GM13976 (cell line): Measurements from ENCODE around the gene CD177.
"Not testable (repeated sequence)": the region's sequence is repeated elsewhere in the genome, so short reads cannot be mapped to it uniquely, and the experiment has no call there.

Source experiments
- DNase-seq: peaks from one replicate; pipeline ENCODE4 v3.0.0; 2012; ENCODE audit warnings: low spot score
- in situ Hi-C: fragments of 300-500 bp; cut with MboI; formaldehyde crosslinking; loops from one replicate; pipeline ENCODE4 v1.12.0; 2022; ENCODE audit warnings: low sequenced_read_pairs, mixed read lengths, inconsistent platforms; ENCODE audit not compliant: unreplicated experiment
- TF ChIP-seq, protein P1 (sequence below): IDR thresholded peaks from 2 replicates; pipeline ENCODE4 v1.5.1; 2012; ENCODE audit warnings: borderline replicate concordance, mild to moderate bottlenecking; ENCODE audit not compliant: insufficient read depth; ENCODE audit errors: extremely low read depth, missing control alignments, control extremely low read depth

The CD177 gene

DNA sequence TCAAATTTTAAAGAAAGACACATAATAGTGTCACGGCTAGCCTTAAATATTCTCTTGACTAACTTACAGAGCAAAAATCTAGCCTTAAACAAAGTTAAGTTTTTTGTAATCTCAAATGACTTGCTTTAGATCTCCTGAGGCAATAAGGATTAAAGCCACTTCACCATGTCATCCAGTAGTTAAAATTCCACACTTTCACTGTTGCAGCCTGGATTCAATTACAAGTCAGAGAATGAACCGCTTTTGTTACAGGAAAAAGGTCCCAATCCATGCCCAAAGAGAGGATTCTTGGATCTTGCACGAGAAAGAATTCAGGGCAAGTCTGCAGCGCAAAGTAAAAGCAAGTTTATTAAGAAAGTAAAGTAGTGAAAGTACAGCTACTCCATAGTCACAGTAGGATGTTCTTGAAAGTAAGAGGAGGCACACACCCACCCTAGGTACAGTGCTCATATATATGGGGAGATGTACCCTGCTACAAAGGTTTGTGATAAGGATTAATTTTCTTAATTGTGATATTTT, 34.6 kb upstream of the CD177 start:
- no peak for DNase-seq
- in situ Hi-C loops = no loop called here
- TF ChIP-seq, protein P1, sequence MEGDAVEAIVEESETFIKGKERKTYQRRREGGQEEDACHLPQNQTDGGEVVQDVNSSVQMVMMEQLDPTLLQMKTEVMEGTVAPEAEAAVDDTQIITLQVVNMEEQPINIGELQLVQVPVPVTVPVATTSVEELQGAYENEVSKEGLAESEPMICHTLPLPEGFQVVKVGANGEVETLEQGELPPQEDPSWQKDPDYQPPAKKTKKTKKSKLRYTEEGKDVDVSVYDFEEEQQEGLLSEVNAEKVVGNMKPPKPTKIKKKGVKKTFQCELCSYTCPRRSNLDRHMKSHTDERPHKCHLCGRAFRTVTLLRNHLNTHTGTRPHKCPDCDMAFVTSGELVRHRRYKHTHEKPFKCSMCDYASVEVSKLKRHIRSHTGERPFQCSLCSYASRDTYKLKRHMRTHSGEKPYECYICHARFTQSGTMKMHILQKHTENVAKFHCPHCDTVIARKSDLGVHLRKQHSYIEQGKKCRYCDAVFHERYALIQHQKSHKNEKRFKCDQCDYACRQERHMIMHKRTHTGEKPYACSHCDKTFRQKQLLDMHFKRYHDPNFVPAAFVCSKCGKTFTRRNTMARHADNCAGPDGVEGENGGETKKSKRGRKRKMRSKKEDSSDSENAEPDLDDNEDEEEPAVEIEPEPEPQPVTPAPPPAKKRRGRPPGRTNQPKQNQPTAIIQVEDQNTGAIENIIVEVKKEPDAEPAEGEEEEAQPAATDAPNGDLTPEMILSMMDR = no peak

- in situ Hi-C loops = no loop called here
- TF ChIP-seq, protein P1 = no peak
- DNase-seq = no peak
Observed at GRCh38 chr19:43320546-43320945, 32.9 kb upstream of the CD177 start.

DNA sequence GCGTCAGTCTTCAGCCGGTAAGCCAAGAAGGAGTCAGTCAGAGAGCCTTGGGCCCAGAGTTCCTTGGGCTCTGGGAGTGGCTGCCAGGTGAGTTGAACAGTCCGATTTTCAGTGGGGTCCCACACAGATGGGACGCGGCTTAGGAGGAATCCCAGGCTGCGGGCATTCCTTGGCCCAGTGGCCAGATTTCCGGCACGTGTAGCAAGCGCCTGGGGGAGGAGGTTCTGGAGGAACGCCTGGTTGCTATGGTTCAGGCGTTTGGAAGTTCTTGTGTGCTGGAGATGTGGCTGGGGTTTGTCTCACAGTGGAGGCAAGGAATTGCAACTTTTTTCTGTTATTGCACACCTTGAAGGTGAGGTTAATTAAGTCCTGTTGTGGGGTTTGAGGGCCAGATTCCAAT, 26.7 kb upstream of the CD177 start:
- DNase-seq, in situ Hi-C loops: not testable (repeated sequence)

GRCh38 chr19:43328561-43328960, 24.9 kb upstream of the CD177 start:
- DNase-seq, in situ Hi-C loops: not testable (repeated sequence)

DNA sequence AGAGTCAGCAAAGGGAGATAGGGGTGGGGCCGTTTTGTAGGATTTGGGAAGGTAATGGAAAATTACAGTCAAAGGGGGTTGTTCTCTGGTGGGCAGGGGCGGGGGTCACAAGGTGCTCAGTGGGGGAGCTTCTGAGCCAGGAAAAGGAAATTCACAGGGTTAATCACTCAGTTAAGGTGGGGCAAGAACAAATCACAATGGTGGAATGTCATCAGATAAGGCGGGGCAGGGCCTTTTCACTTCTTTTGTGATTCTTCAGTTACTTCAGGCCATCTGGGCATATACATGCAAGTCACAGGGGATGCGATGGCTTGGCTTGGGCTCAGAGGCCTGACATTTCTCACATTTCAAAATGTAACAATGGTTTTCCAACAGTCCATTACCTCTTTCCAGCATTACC, 24.4 kb upstream of the CD177 start:
- DNase-seq, in situ Hi-C loops: not testable (repeated sequence)

DNA sequence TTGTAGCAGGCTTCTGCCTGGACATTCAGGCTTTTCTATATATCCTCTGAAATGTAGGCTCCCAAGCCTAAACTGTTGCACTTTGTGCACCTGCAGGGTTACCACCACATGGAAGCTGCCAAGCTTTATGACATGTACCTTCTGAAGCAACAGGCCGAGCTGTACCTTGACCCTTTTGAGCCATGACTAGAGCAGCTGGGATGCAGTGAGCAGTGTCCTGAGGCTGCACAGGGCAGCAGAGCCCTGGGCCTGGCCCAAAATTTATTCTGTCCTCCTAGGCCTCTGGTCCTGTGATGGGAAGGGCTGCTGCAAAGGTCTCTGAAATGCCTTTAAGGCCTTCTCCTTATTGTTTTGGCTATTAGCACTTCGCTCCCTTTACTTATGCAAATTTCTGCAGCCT, 23.5 kb upstream of the CD177 start:
- in situ Hi-C loops = no loop called here
- no peak for DNase-seq
- TF ChIP-seq, protein P1 = no peak

DNA sequence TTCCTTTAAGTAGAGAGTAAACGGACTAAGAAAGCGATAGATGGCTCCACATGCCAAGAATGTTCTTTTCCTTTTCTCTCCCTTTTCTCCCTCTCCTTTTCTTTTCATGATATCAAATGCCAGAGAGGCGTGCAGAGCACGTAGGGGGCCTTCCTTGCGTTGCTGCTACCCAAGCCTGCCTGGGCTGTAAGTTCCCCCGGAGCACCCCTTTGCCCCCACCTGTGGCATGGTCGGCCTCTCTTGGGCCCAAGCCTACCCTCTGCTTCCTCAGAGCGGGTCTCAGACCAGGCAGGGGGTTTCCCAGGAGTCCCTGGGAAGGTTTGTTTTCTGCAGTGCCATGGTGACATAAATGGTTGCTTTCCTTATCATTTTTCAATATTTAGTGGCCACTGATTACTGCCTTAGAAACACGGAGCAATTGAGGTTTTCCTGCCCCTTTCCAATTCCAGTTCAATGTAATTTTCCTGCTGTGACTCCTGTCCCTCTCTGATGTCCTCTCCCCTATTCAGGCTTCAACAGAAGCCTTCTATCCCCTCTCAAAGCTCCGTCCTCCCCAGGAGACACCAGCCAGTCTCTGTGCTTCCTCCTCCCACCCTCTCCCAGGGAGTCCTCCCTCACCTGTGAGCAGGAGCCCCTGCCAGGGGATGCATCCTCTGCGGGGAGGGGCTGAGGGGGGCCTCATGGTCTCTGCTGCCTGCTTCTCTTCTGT, 22.6 kb upstream of the CD177 start:
- in situ Hi-C loops = no loop called here

DNA sequence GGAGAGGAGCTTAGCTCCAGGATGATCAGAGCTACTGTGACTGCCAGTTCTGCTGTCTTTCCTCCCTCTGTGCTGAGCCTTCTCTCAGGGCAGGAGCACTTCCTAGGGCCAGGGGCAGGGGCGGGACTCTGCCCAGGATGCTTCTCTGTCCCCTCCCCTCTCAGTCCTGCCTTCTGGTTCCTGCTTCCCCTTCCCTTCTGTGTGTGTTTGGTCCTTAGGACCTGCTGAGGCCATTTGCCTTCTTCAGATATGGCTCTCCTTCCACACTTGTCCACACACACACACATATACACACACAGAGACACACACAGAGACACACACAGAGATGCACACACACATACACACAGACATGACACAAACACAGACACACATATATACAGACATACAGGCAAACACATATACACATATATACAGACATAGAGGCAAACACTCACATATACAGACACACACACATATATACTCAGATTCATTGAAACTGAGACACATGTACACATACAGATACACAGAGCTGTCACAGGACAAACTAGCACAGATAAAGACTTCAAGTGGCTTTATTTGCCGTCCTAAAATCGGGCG, 22.0 kb upstream of the CD177 start:
- DNase-seq = no peak
- TF ChIP-seq, protein P1 = no peak
- in situ Hi-C loops = no loop called here

More for the DNA sequence above, 22.6 kb upstream of the CD177 start:
- TF ChIP-seq, protein P1 = no peak
- DNase-seq = no peak
